ENCODE results near the gene N4BP3. TPM values are rescaled to one million over a fixed set of nuclear protein-coding genes. Genes with fewer than 3 reads are reported as not detected.

The N4BP3 gene
- total and polyA plus RNA-seq, 2 of the 4 experiments (the other 2 are of a cell fraction): 0.14 to 0.18 TPM

GRCh38 chr5:178142642-178143041 lies 29.3 kb downstream of the N4BP3 start:
- 91% methylated on average over 20 of the region's 20 CpGs; no CpG with 5 or more reads in 1 of the 2 experiments for WGBS, 2 experiments (ENCODE audit: extremely low coverage in 2 of 2, insufficient read length in 1 of 2)
- POLR2A ChIA-PET (ENCODE audit: unreplicated experiment): no interaction called here

More at GRCh38 chr5:178142642-178143041, 29.3 kb downstream of the N4BP3 start:
- Histone ChIP-seq H4K20me1 (ENCODE audit: insufficient read depth, low read length) (peaks cover 10% of the 10 kb centered on the region; the same call in 1 of the 2 replicates), H4K91ac (ENCODE audit: insufficient read depth, low read depth, low read length) (no peak overlapping the region), H2BK5ac (ENCODE audit: low read depth, low read length, poor library complexity, severe bottlenecking) (no peak overlapping the region), H3K9ac (ENCODE audit: low read depth, low read length) (no peak overlapping the region), H2BK15ac (ENCODE audit: low read depth, low read length) (no peak overlapping the region), H2AFZ (replicated peaks; ENCODE audit: low read length, poor library complexity) (no peak overlapping the region), H3K56ac (ENCODE audit: extremely low read depth, insufficient read depth, low read length) (no peak overlapping the region), H3K18ac (ENCODE audit: low read depth, low read length) (no peak overlapping the region), H3K4ac (ENCODE audit: low read depth, low read length) (no peak overlapping the region), H2AK5ac (ENCODE audit: low read depth, low read length) (no peak overlapping the region), H3K27ac (ENCODE audit: insufficient read depth, low read length) (no peak overlapping the region), H3K4me1 (ENCODE audit: control insufficient read depth, insufficient read depth, low read length) (peaks cover 3% of the 10 kb centered on the region; the same call in 1 of the 2 replicates), H3K36me3 (ENCODE audit: control insufficient read depth, insufficient read depth, low read length) (peaks cover 38% of the 10 kb centered on the region), H4K8ac (ENCODE audit: low read depth in 2 of 2, low read length in 2 of 2) (no peak overlapping the region), H2BK20ac (ENCODE audit: low read depth, low read length) (no peak overlapping the region), H4K5ac (ENCODE audit: low read depth, low read length) (no peak overlapping the region), H3K23ac (ENCODE audit: low read depth, low read length) (no peak overlapping the region), H3K27me3 (ENCODE audit: control insufficient read depth, insufficient read depth, low read length) (no peaks in the 10 kb centered on the region), H2AK9ac (replicated peaks; ENCODE audit: low read depth, low read length, poor library complexity) (no peak overlapping the region), H3K79me1 (ENCODE audit: low read depth in 1 of 2, low read length in 2 of 2) (no peaks in the 10 kb centered on the region; a peak in 1 of 4 replicates), H2BK120ac (ENCODE audit: low read depth, low read length) (no peak overlapping the region), H3K9me3 (ENCODE audit: control insufficient read depth, insufficient read depth, low read length) (no peaks in the 10 kb centered on the region), H3K4me3 (ENCODE audit: insufficient read depth, low read depth, low read length) (no peak overlapping the region), H3K4me2 (ENCODE audit: low read depth, low read length) (no peak overlapping the region), H3K9me1 (ENCODE audit: insufficient read depth, low read length) (no peaks in the 10 kb centered on the region), H3K14ac (replicated peaks; ENCODE audit: low read depth, low read length) (no peak overlapping the region)
- intact Hi-C loops (cut with micrococcal nuclease): no loop called here
- ATAC-seq (ENCODE audit: low read depth) (no peak), DNase-seq (no peak)
- no peak for TF ChIP-seq USF2 (IDR thresholded peaks at IDR 0.05; ENCODE audit: low read depth, low read length)
- no peak for TF ChIP-seq NFE2L2 (IDR thresholded peaks at IDR 0.05; ENCODE audit: low read depth, low read length)
- TF ChIP-seq RCOR1 (IDR thresholded peaks at IDR 0.05; ENCODE audit: insufficient replicate concordance, low read length): no peak
- no peak for TF ChIP-seq ELK1 (IDR thresholded peaks at IDR 0.05; ENCODE audit: borderline replicate concordance, low read depth, low read length)
- no peak for TF ChIP-seq MAFK (IDR thresholded peaks at IDR 0.05; ENCODE audit: low read depth, low read length)
- no peak for TF ChIP-seq CHD1 (IDR thresholded peaks at IDR 0.05; ENCODE audit: low read depth, low read length)
- no peak for TF ChIP-seq CTCF (conservative IDR thresholded peaks at IDR 0.05; ENCODE audit: low read depth, low read length)
- TF ChIP-seq SMC3 (IDR thresholded peaks at IDR 0.05; ENCODE audit: low read depth, low read length): no peak
- no peak for TF ChIP-seq RAD21 (IDR thresholded peaks at IDR 0.05; ENCODE audit: low read length)
- no TSS peak for BruUV-seq (replicated peaks)
- CTCF ChIA-PET: interaction anchor here (0.9 kb wide), 1 partner anchor 18 kb away, joined by 3 read pairs; no protein-coding TSS in a partner anchor
- dilution Hi-C loops (cut with HindIII; ENCODE audit: low sequenced_read_pairs, unreplicated experiment): no loop called here
- in situ Hi-C loops (cut with MboI; ENCODE audit: low sequenced_read_pairs): no loop called here

Data from IMR-90 (cell line).